ENCODE data around the gene CALHM1. TPM values are rescaled to one million over a fixed set of nuclear protein-coding genes. Genes with fewer than 3 reads are reported as not detected.
A peak's percentile ranks its signal among the peaks of the same experiment; 100 is the strongest.

CALHM1 gene
- total and polyA plus RNA-seq, 4 donors, result not detected

- DNase-seq, result no peak
These were observed 11.5 kb downstream of the CALHM1 start for GRCh38 chr10:103447187-103447586.

DNA sequence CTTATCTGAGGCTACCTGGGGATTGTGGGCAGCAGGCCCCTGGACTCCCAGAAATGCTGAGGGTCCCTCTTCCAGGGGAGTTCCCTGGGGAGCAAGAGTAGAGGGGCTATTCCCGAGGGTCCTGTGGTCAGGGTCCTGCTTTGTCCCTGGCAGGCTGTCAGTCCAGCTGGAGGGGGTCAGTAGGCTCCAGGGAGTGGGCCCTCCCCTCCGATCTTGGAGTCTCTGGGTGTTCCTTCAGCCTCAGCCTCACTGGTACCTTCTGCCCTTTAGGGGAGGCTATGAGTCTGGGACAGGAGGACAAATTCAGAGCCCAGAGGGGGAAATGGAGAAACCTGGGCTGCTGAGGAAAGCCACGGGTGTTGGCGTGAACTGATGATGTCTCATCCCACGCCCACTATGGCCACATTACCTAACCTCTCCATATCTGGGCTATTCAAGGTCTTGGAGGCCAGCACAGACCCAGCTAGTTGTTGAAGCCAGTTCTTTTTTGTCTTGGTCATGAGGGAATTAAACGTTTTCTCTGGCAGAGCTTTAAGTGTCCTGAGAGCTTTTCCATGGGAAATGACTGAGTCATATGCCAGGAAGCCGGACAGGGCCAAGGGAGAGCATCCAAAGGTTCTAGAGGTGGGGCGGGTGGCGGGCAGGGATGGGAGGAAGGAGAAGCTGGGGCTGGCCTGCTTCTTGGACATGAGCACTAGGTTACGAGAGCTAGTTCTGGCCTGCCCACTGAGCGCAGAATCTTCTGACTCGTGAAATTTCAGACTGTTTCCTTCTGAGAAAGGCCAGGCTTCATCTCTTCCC, 12.7 kb downstream of the CALHM1 start:
- peak; percentile 37 for ATAC-seq (ENCODE audit: insufficient read depth, low FRiP score)

More at GRCh38 chr10:103447187-103447586, 11.5 kb downstream of the CALHM1 start:
- no peak for ATAC-seq (ENCODE audit: insufficient read depth, low FRiP score)
- H3K27ac ChIP-seq (ENCODE audit: low read depth in 1 of 2, low read length in 1 of 2), result peak overlapping the region in 1 of 2 donors; percentile 50
- H3K27me3 ChIP-seq (ENCODE audit: control insufficient read depth in 3 of 3, insufficient read depth in 3 of 3, low read length in 2 of 3), result no peaks in the 10 kb centered on the region
- H3K36me3 ChIP-seq (ENCODE audit: control insufficient read depth in 4 of 4, insufficient read depth in 4 of 4, low read length in 4 of 4), result peaks cover 0 to 55% (median 32%) of the 10 kb centered on the region in 4 donors
- H3K4me3 ChIP-seq, result no peak overlapping the region
- 97% methylated on average over 23 of the region's 23 CpGs for WGBS, 2 donors
- no peaks in the 10 kb centered on the region for H3K9me3 ChIP-seq (ENCODE audit: control insufficient read depth in 4 of 4, insufficient read depth in 3 of 4, low read length in 3 of 4)
- H3K4me1 ChIP-seq (ENCODE audit: control insufficient read depth in 5 of 5, insufficient read depth in 5 of 5, low read length in 5 of 5), result peaks cover 0 to 34% (median 10%) of the 10 kb centered on the region in 5 donors
- H3K9ac ChIP-seq (ENCODE audit: insufficient read depth in 1 of 2, low read length in 2 of 2), result no peak overlapping the region
- TF ChIP-seq CTCF (IDR thresholded peaks at IDR 0.05; ENCODE audit: control extremely low read depth, extremely low read depth), result no peak

GRCh38 chr10:103445366-103445765, 13.3 kb downstream of the CALHM1 start:
- no peak for TF ChIP-seq CTCF (IDR thresholded peaks at IDR 0.05; ENCODE audit: control extremely low read depth, extremely low read depth)
- no peak for DNase-seq
- ATAC-seq (ENCODE audit: insufficient read depth, low FRiP score), result no peak
- Histone ChIP-seq H3K9ac (ENCODE audit: insufficient read depth in 1 of 2, low read length in 2 of 2) (no peak overlapping the region), H3K27ac (ENCODE audit: low read depth in 1 of 2, low read length in 1 of 2) (peak overlapping the region; percentile 9 to 26), H3K4me1 (ENCODE audit: control insufficient read depth in 5 of 5, insufficient read depth in 5 of 5, low read length in 5 of 5) (peaks cover 0 to 31% (median 0%) of the 10 kb centered on the region in 5 donors), H3K9me3 (ENCODE audit: control insufficient read depth in 4 of 4, insufficient read depth in 3 of 4, low read length in 3 of 4) (no peaks in the 10 kb centered on the region), H3K36me3 (ENCODE audit: control insufficient read depth in 4 of 4, insufficient read depth in 4 of 4, low read length in 4 of 4) (peaks cover 0 to 67% (median 37%) of the 10 kb centered on the region in 4 donors), H3K27me3 (ENCODE audit: control insufficient read depth in 3 of 3, insufficient read depth in 3 of 3, low read length in 2 of 3) (no peaks in the 10 kb centered on the region), H3K4me3 (no peak overlapping the region)
- WGBS, 2 donors, result 88 to 95% methylated on average over 9 of the region's 9 CpGs

More for the DNA sequence above, 12.7 kb downstream of the CALHM1 start:
- H3K9me3 ChIP-seq (ENCODE audit: control insufficient read depth in 4 of 4, insufficient read depth in 3 of 4, low read length in 3 of 4), result no peaks in the 10 kb centered on the region
- no peak overlapping the region for H3K4me3 ChIP-seq
- no peak for TF ChIP-seq CTCF (IDR thresholded peaks at IDR 0.05; ENCODE audit: control extremely low read depth, extremely low read depth)
- peaks cover 0 to 32% (median 4%) of the 10 kb centered on the region in 5 donors for H3K4me1 ChIP-seq (ENCODE audit: control insufficient read depth in 5 of 5, insufficient read depth in 5 of 5, low read length in 5 of 5)
- H3K27me3 ChIP-seq (ENCODE audit: control insufficient read depth in 3 of 3, insufficient read depth in 3 of 3, low read length in 2 of 3), result no peaks in the 10 kb centered on the region
- H3K27ac ChIP-seq (ENCODE audit: low read depth in 1 of 2, low read length in 1 of 2), result peak overlapping the region; percentile 9 to 80
- no peak for DNase-seq
- no peak overlapping the region for H3K9ac ChIP-seq (ENCODE audit: insufficient read depth in 1 of 2, low read length in 2 of 2)
- peaks cover 0 to 62% (median 37%) of the 10 kb centered on the region in 4 donors for H3K36me3 ChIP-seq (ENCODE audit: control insufficient read depth in 4 of 4, insufficient read depth in 4 of 4, low read length in 4 of 4)
- 64 to 79% methylated on average over 12 of the region's 12 CpGs for WGBS, 2 donors

All from lung (tissue), 12 donors.